GM20000 (cell line): ENCODE results near the gene ERICH6B.

Experiments
- DNase-seq: peaks from one replicate; pipeline ENCODE4 v3.0.0; 2012; ENCODE audit warnings: low spot score
- CTCF ChIP-seq: IDR thresholded peaks from 2 replicates; pipeline ENCODE4 v1.5.1; 2012; ENCODE audit warnings: mild to moderate bottlenecking, control low read depth; ENCODE audit errors: extremely low read depth, missing control alignments

ERICH6B gene

GRCh38 chr13:45527699-45528462, 87.7 kb downstream of the ERICH6B start:
- TF ChIP-seq CTCF = no peak
- DNase-seq = no peak

DNA sequence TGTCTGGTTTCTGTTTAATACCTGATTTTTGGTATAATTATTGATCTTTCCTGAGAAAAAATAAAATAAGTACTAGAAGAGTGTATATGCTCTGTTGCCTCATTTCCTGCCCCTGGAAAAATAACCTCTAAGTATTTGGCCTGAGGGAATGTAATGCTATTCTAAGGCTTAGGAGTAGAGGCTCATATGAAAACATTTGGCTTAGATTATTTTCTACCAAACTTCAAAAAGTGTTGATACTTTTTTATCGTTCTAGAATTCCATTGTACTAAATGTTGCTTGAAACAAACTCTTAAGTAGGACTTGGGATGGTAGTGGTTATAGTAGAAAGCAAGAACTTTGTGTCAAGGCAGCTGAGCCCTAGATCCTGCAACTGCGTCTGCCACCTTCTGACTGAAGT, 93.0 kb downstream of the ERICH6B start:
- no peak for TF ChIP-seq CTCF
- DNase-seq = no peak

- no peak for TF ChIP-seq CTCF
- no peak for DNase-seq
Measured at GRCh38 chr13:45521297-45521696, 94.2 kb downstream of the ERICH6B start.

DNA sequence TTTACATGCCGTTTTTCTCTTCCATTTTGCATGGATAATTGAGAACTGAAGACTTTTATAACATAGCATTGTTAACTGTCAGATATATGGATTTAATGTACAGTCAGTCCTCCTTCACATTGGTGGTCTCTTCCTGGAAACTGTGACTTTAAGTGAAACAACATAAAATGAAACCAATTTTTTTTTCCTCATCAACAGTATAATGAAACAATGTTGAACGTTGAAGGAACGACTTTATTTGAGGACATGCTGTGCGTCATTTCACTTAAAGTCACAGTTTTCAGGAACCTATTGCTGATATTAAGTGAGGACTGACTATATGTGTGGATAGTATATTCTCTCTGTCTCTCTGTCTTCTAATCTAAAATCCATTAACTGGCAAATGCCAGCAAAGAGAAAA, 96.0 kb downstream of the ERICH6B start:
- no peak for TF ChIP-seq CTCF
- DNase-seq = no peak

- DNase-seq = no peak
- no peak for TF ChIP-seq CTCF
Measured at GRCh38 chr13:45518525-45519245, 96.9 kb downstream of the ERICH6B start.

DNA sequence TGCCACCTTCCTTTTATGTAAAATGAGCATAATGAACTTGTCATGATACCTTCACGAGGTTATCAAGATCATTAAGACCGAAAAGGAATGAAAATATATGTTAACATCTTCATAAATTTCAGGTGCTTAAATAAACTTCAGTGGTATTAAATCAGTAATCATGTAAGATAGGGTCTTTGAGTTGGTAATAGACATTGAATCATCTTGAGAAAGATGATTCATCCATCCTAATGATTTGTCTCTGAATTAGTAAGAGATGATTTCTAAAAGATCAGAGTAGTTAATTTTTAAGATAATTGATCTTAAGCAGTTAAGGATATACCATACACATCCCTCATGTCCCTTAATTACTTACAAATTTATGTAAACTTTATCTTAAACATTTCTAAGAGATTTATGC, 98.8 kb downstream of the ERICH6B start:
- no peak for DNase-seq
- no peak for TF ChIP-seq CTCF

DNA sequence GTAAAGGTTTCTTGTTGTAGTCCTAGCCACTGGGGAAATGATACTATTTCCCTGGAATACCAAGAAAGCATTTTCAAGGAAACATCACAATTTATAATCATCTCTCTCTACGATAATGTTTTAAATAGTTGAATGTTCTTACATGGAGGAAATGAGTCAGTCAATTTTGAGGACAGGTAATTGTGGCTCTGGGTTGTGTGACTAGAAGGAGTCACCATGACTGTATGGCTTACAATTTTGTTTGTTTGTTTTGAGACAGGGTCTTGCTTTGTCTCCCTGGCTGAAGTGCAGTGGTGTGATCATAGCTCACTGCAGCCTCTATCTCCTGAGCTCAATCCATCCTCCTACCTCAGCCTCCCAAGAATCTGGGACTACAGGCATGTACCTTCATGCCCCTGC, 103.4 kb downstream of the ERICH6B start:
- DNase-seq = no peak
- TF ChIP-seq CTCF = no peak
